Activated CD8-positive, alpha-beta T cell treated with anti-CD3 and anti-CD28 coated beads for 36 hours (primary cell): ENCODE data around the gene HPDL. TPM values are rescaled to one million over a fixed set of nuclear protein-coding genes. Genes with fewer than 3 reads are reported as not detected.

Experiments
- ATAC-seq: fragments of 200-7000 bp; cut with Tn5 transposase; one replicate; pipeline ENCODE4 v1.10.0; 2021; ENCODE audit warnings: mild to moderate bottlenecking, moderate library complexity
- CTCF ChIA-PET: fragments of 350-600 bp; sonication (Branson Sonifier 250); formaldehyde crosslinking; loops from one replicate; lab custom pipeline; 2021; ENCODE audit warnings: antibody characterized with exemption; lab: Charles Lee
- POLR2A ChIA-PET: fragments of 350-600 bp; sonication (Branson Sonifier 250); formaldehyde crosslinking; loops from one replicate; lab custom pipeline; 2021; ENCODE audit warnings: antibody characterized with exemption; lab: Charles Lee
- DNase-seq: peaks from one replicate; pipeline ENCODE4 v3.0.0-alpha.2; 2020
- H3K27ac Mint-ChIP-seq: one replicate; pipeline ENCODE4 v1.8.0; 2021; ENCODE audit warnings: mild to moderate bottlenecking, mixed read lengths
- H3K27me3 Mint-ChIP-seq: one replicate; pipeline ENCODE4 v1.8.0; 2021; ENCODE audit warnings: mixed read lengths
- H3K36me3 Mint-ChIP-seq: one replicate; pipeline ENCODE4 v1.8.0; 2021; ENCODE audit warnings: low read depth, mixed read lengths
- H3K4me1 Mint-ChIP-seq: one replicate; pipeline ENCODE4 v1.8.0; 2021; ENCODE audit warnings: low read depth, mixed read lengths
- H3K4me3 Mint-ChIP-seq: one replicate; pipeline ENCODE4 v1.8.0; 2021; ENCODE audit warnings: mild to moderate bottlenecking, moderate library complexity, mixed read lengths
- H3K9me3 Mint-ChIP-seq: one replicate; pipeline ENCODE4 v1.8.0; 2021; ENCODE audit warnings: mixed read lengths
- CTCF ChIP-seq: fragments of 200-600 bp; IDR thresholded peaks from one replicate; pipeline ENCODE4 v1.8.0; 2022; ENCODE audit warnings: antibody characterized with exemption, mild to moderate bottlenecking
- intact Hi-C: fragments of 100-400 bp; cut with micrococcal nuclease; formaldehyde crosslinking; loops from one replicate; pipeline ENCODE4 v1.10.0; 2022
- total RNA-seq, 2 experiments: library from RNA; stranded (reverse); gene quantifications; one replicate each; pipeline ENCODE4 v1.2.3, GENCODE V29; 2021

The HPDL gene
- total RNA-seq, 2 experiments from 2014 or later: 37.5 to 39.8 TPM

GRCh38 chr1:45328680-45329079 is 2.0 kb downstream of the HPDL start:
- DNase-seq: no peak
- CTCF ChIA-PET: interaction anchor here (1.0 to 3.3 kb wide), 7 partner anchors 11 to 314 kb away, joined by 3 to 12 read pairs (median 5); no protein-coding TSS in a partner anchor

GRCh38 chr1:45329445-45329844 is 2.8 kb downstream of the HPDL start:
- DNase-seq (no peak), ATAC-seq (no peak)
- H3K27ac Mint-ChIP-seq: peak overlapping the region; percentile 17
- CTCF ChIA-PET: interaction anchor here (0.6 to 1.2 kb wide), 4 partner anchors 10 to 316 kb away, joined by 3 to 4 read pairs (median 3); no protein-coding TSS in a partner anchor
- POLR2A ChIA-PET: interaction anchor here (0.8 to 10.0 kb wide), 2 partner anchors 12 to 15 kb away, joined by 3 to 238 read pairs; partner anchors contain the start of genes MUTYH and TOE1
- H3K36me3 Mint-ChIP-seq: peaks cover 39% of the 10 kb centered on the region
- H3K4me1 Mint-ChIP-seq: peaks cover 15% of the 10 kb centered on the region
- intact Hi-C loops: no loop called here
- TF ChIP-seq CTCF: no peak
- H3K9me3 Mint-ChIP-seq: no peaks in the 10 kb centered on the region
- H3K4me3 Mint-ChIP-seq: peak overlapping the region; percentile 27
- H3K27me3 Mint-ChIP-seq: no peaks in the 10 kb centered on the region

More at GRCh38 chr1:45328680-45329079, 2.0 kb downstream of the HPDL start:
- Mint-ChIP-seq H3K27me3 (no peaks in the 10 kb centered on the region), H3K27ac (peak overlapping the region; percentile 50), H3K4me1 (peaks cover 11% of the 10 kb centered on the region), H3K4me3 (peak overlapping the region; percentile 88), H3K36me3 (peaks cover 33% of the 10 kb centered on the region), H3K9me3 (no peaks in the 10 kb centered on the region)
- intact Hi-C loops: no loop called here
- POLR2A ChIA-PET: interaction anchor here (0.8 to 10.0 kb wide), 6 partner anchors 13 to 598 kb away, joined by 3 to 238 read pairs (median 6); partner anchors contain the start of genes MUTYH, PRDX1, RNU5D-1 and TOE1
- no peak for ATAC-seq
- TF ChIP-seq CTCF: no peak

- DNase-seq: no peak
- TF ChIP-seq CTCF: no peak
- no peak for ATAC-seq
- Mint-ChIP-seq H3K27ac (no peak overlapping the region), H3K36me3 (peaks cover 43% of the 10 kb centered on the region), H3K4me1 (peaks cover 27% of the 10 kb centered on the region), H3K27me3 (no peaks in the 10 kb centered on the region), H3K4me3 (no peak overlapping the region), H3K9me3 (no peaks in the 10 kb centered on the region)
- ChIA-PET POLR2A (interaction anchor here (1.3 to 10.0 kb wide), 2 partner anchors 10 to 27 kb away, joined by 3 to 238 read pairs; partner anchors contain the start of genes MUTYH and TOE1), CTCF (interaction anchor here (0.9 to 1.1 kb wide), 3 partner anchors 161 to 317 kb away, joined by 3 to 4 read pairs (median 3); no protein-coding TSS in a partner anchor)
- intact Hi-C loops: no loop called here
Measured at GRCh38 chr1:45331436-45332345, 5.0 kb downstream of the HPDL start.

- Mint-ChIP-seq H3K4me3 (no peak overlapping the region), H3K9me3 (no peaks in the 10 kb centered on the region), H3K27ac (no peak overlapping the region), H3K4me1 (peaks cover 30% of the 10 kb centered on the region), H3K27me3 (no peaks in the 10 kb centered on the region), H3K36me3 (peaks cover 41% of the 10 kb centered on the region)
- intact Hi-C loops: no loop called here
- CTCF ChIA-PET: interaction anchor here (0.9 to 1.1 kb wide), 3 partner anchors 161 to 318 kb away, joined by 3 to 4 read pairs (median 3); no protein-coding TSS in a partner anchor
- POLR2A ChIA-PET: interaction anchor here (1.3 to 10.0 kb wide), 2 partner anchors 10 to 27 kb away, joined by 3 to 238 read pairs; partner anchors contain the start of genes MUTYH and TOE1
- TF ChIP-seq CTCF: no peak
- no peak for DNase-seq
- ATAC-seq: no peak
Measured at GRCh38 chr1:45332346-45332720, 5.6 kb downstream of the HPDL start.
